Raji (cell line): Measurements from ENCODE around the gene C5orf47.

Source experiments
- POLR2A ChIP-seq: IDR thresholded peaks from 2 replicates; pipeline ENCODE4 v1.6.1; 2011; ENCODE audit warnings: low read depth, low read length, control low read depth; ENCODE audit not compliant: insufficient read depth

C5orf47 gene

GRCh38 chr5:173988554-173989431, at the start of gene C5orf47:
C5orf47 (plus strand) TSS chr5:173989170; CDS start chr5:173989264, 94 bp downstream.
- no peak for TF ChIP-seq POLR2A

GRCh38 chr5:173940269-173940668, 48.7 kb upstream of the C5orf47 start:
- no peak for TF ChIP-seq POLR2A

GRCh38 chr5:173941102-173941501, 47.9 kb upstream of the C5orf47 start:
- no peak for TF ChIP-seq POLR2A

GRCh38 chr5:173941758-173942401, 47.1 kb upstream of the C5orf47 start:
- TF ChIP-seq POLR2A = no peak

GRCh38 chr5:173944511-173944910, 44.5 kb upstream of the C5orf47 start:
- no peak for TF ChIP-seq POLR2A

GRCh38 chr5:173945160-173945559, 43.8 kb upstream of the C5orf47 start:
- TF ChIP-seq POLR2A = no peak

GRCh38 chr5:173946323-173946722, 42.6 kb upstream of the C5orf47 start:
- no peak for TF ChIP-seq POLR2A

- TF ChIP-seq POLR2A = no peak
These were observed 38.1 kb upstream of the C5orf47 start for GRCh38 chr5:173950829-173951228.

- no peak for TF ChIP-seq POLR2A
These were observed 35.4 kb upstream of the C5orf47 start for GRCh38 chr5:173953528-173954090.

- no peak for TF ChIP-seq POLR2A
These were observed 34.1 kb upstream of the C5orf47 start for GRCh38 chr5:173954671-173955521.

GRCh38 chr5:173960986-173961385, 28.0 kb upstream of the C5orf47 start:
- no peak for TF ChIP-seq POLR2A

GRCh38 chr5:173961418-173961817, 27.6 kb upstream of the C5orf47 start:
- no peak for TF ChIP-seq POLR2A

- no peak for TF ChIP-seq POLR2A
These were observed 26.5 kb upstream of the C5orf47 start for GRCh38 chr5:173962436-173962972.

GRCh38 chr5:173963182-173963838, 25.7 kb upstream of the C5orf47 start:
- TF ChIP-seq POLR2A = no peak
